Subcutaneous abdominal adipose tissue (tissue), 5 donors: ENCODE results near the gene MAP4K2.

Experiments
- H3K27ac ChIP-seq: one replicate; pipeline ENCODE4 v1.7.0; 2013; ENCODE audit warnings: low read depth, mild to moderate bottlenecking, inconsistent platforms, low read length, moderate library complexity
- H3K27me3 ChIP-seq, 5 donors: one replicate each; pipeline ENCODE4 v1.7.0; 2013; ENCODE audit warnings: low read length in 5 of 5, inconsistent platforms in 1 of 5; ENCODE audit not compliant: control insufficient read depth in 5 of 5, insufficient read depth in 4 of 5
- H3K36me3 ChIP-seq, 5 donors: one replicate each; pipeline ENCODE4 v1.7.0; 2013; ENCODE audit warnings: low read length in 5 of 5; ENCODE audit not compliant: control insufficient read depth in 5 of 5, insufficient read depth in 5 of 5
- H3K4me1 ChIP-seq, 5 donors: one replicate each; pipeline ENCODE4 v1.7.0; 2013; ENCODE audit warnings: low read length in 5 of 5, mild to moderate bottlenecking in 3 of 5, moderate library complexity in 1 of 5; ENCODE audit not compliant: control insufficient read depth in 5 of 5, insufficient read depth in 5 of 5
- H3K4me3 ChIP-seq, 5 donors: one replicate each; pipeline ENCODE4 v1.7.0; 2013; ENCODE audit warnings: low read length in 5 of 5, low read depth in 1 of 5
- H3K9ac ChIP-seq, 5 donors: one replicate each; pipeline ENCODE4 v1.7.0; 2013; ENCODE audit warnings: low read length in 5 of 5, mild to moderate bottlenecking in 4 of 5, moderate library complexity in 3 of 5
- H3K9me3 ChIP-seq, 5 donors: one replicate each; pipeline ENCODE4 v1.7.0; 2013; ENCODE audit warnings: low read length in 5 of 5; ENCODE audit not compliant: control insufficient read depth in 5 of 5
- donor health status: healthy.
- donor health status: healthy.
- donor health status: healthy.
- donor health status: healthy.
- donor health status: healthy.

MAP4K2 gene

GRCh38 chr11:64791781-64792291 is 11.2 kb downstream of the MAP4K2 start:
- Histone ChIP-seq H3K4me1 (peaks cover 0 to 20% (median 6%) of the 10 kb centered on the region in 5 donors), H3K4me3 (no peak overlapping the region), H3K27ac (no peak overlapping the region), H3K27me3 (no peaks in the 10 kb centered on the region), H3K9me3 (no peaks in the 10 kb centered on the region), H3K9ac (no peak overlapping the region), H3K36me3 (peaks cover 0 to 49% (median 36%) of the 10 kb centered on the region in 5 donors)

GRCh38 chr11:64790205-64791095 is 12.6 kb downstream of the MAP4K2 start:
- Histone ChIP-seq H3K9ac (no peak overlapping the region), H3K27ac (no peak overlapping the region), H3K36me3 (peaks cover 0 to 36% (median 24%) of the 10 kb centered on the region in 5 donors), H3K27me3 (no peaks in the 10 kb centered on the region), H3K4me1 (peaks cover 0 to 20% (median 6%) of the 10 kb centered on the region in 5 donors), H3K9me3 (no peaks in the 10 kb centered on the region), H3K4me3 (no peak overlapping the region)

GRCh38 chr11:64789331-64790204 is 13.4 kb downstream of the MAP4K2 start:
- no peaks in the 10 kb centered on the region for H3K9me3 ChIP-seq

GRCh38 chr11:64788321-64789215 is 14.4 kb downstream of the MAP4K2 start:
- Histone ChIP-seq H3K4me1 (peaks cover 0 to 11% (median 6%) of the 10 kb centered on the region in 5 donors), H3K27me3 (no peaks in the 10 kb centered on the region), H3K27ac (no peak overlapping the region), H3K36me3 (peaks cover 0 to 36% (median 24%) of the 10 kb centered on the region in 5 donors), H3K4me3 (no peak overlapping the region), H3K9me3 (no peaks in the 10 kb centered on the region), H3K9ac (no peak overlapping the region)

More at GRCh38 chr11:64789331-64790204, 13.4 kb downstream of the MAP4K2 start:
- Histone ChIP-seq H3K27me3 (no peaks in the 10 kb centered on the region), H3K36me3 (peaks cover 0 to 36% (median 24%) of the 10 kb centered on the region in 5 donors), H3K9ac (no peak overlapping the region), H3K4me1 (peaks cover 0 to 18% (median 6%) of the 10 kb centered on the region in 5 donors), H3K4me3 (no peak overlapping the region), H3K27ac (no peak overlapping the region)

- Histone ChIP-seq H3K9ac (peak overlapping the region in 1 of 5 donors; percentile 29), H3K27me3 (no peaks in the 10 kb centered on the region), H3K27ac (no peak overlapping the region), H3K4me1 (peaks cover 0 to 6% (median 3%) of the 10 kb centered on the region in 5 donors), H3K9me3 (no peaks in the 10 kb centered on the region), H3K4me3 (no peak overlapping the region), H3K36me3 (peaks cover 0 to 36% (median 24%) of the 10 kb centered on the region in 5 donors)
Measured at GRCh38 chr11:64787526-64788320, 15.3 kb downstream of the MAP4K2 start.

GRCh38 chr11:64786308-64786707 is 16.7 kb downstream of the MAP4K2 start:
- Histone ChIP-seq H3K9me3 (no peaks in the 10 kb centered on the region), H3K27ac (no peak overlapping the region), H3K27me3 (no peaks in the 10 kb centered on the region), H3K36me3 (peaks cover 0 to 27% (median 24%) of the 10 kb centered on the region in 5 donors), H3K4me3 (no peak overlapping the region), H3K4me1 (peaks cover 0 to 6% (median 3%) of the 10 kb centered on the region in 5 donors), H3K9ac (no peak overlapping the region)

- peaks cover 0 to 17% (median 17%) of the 10 kb centered on the region in 5 donors for H3K36me3 ChIP-seq
- no peak overlapping the region for H3K9ac ChIP-seq
- no peak overlapping the region for H3K4me3 ChIP-seq
- no peak overlapping the region for H3K27ac ChIP-seq
- no peaks in the 10 kb centered on the region for H3K9me3 ChIP-seq
- peaks cover 0 to 6% (median 3%) of the 10 kb centered on the region in 5 donors for H3K4me1 ChIP-seq
- H3K27me3 ChIP-seq, result no peaks in the 10 kb centered on the region
Measured at GRCh38 chr11:64784813-64785581, 18.0 kb downstream of the MAP4K2 start.

- no peaks in the 10 kb centered on the region for H3K27me3 ChIP-seq
- H3K27ac ChIP-seq, result peak within 1 kb of the TSS; percentile 84
- peaks cover 26 to 32% (median 29%) of the 10 kb centered on the region in 5 donors for H3K36me3 ChIP-seq
- H3K4me3 ChIP-seq, result peak within 1 kb of the TSS; percentile 78 to 96 (median 84)
- H3K9ac ChIP-seq, result peak within 1 kb of the TSS; percentile 76 to 90 (median 87)
- H3K4me1 ChIP-seq, result peaks cover 11 to 29% (median 27%) of the 10 kb centered on the region in 5 donors
- H3K9me3 ChIP-seq, result no peaks in the 10 kb centered on the region
Measured at GRCh38 chr11:64778473-64779298, 24.3 kb downstream of the MAP4K2 start, which contains the start of gene SF1. SF1 (minus strand) TSS chr11:64778542; CDS start chr11:64778392, 150 bp downstream.
